ENCODE measurements around the gene KCND3. TPM values are rescaled to one million over a fixed set of nuclear protein-coding genes. Genes with fewer than 3 reads are reported as not detected.

Gene KCND3
- total RNA-seq, 1 donor from 2014 or later: under 0.01 TPM

- H3K4me3 ChIP-seq (ENCODE audit: low read depth, low read length): no peak overlapping the region
- no peak for TF ChIP-seq CTCF (IDR thresholded peaks at IDR 0.05; ENCODE audit: insufficient read depth, low read length, poor library complexity, severe bottlenecking)
Observed at GRCh38 chr1:112007169-112007568, 17.7 kb upstream of the KCND3 start.

GRCh38 chr1:112006416-112007025, 17.1 kb upstream of the KCND3 start:
- no peak for DNase-seq (ENCODE audit: low read depth)
- Histone ChIP-seq H3K36me3 (ENCODE audit: control insufficient read depth, insufficient read depth, low read length) (no peaks in the 10 kb centered on the region), H3K4me3 (ENCODE audit: low read depth, low read length) (no peak overlapping the region), H3K27me3 (ENCODE audit: control insufficient read depth, insufficient read depth, low read length) (no peaks in the 10 kb centered on the region)
- no peak for TF ChIP-seq CTCF (IDR thresholded peaks at IDR 0.05; ENCODE audit: insufficient read depth, low read length, poor library complexity, severe bottlenecking)

More at GRCh38 chr1:112007169-112007568, 17.7 kb upstream of the KCND3 start:
- Histone ChIP-seq H3K36me3 (ENCODE audit: control insufficient read depth, insufficient read depth, low read length) (no peaks in the 10 kb centered on the region), H3K27me3 (ENCODE audit: control insufficient read depth, insufficient read depth, low read length) (no peaks in the 10 kb centered on the region)
- DNase-seq (ENCODE audit: low read depth): no peak

GRCh38 chr1:112004076-112004475, 14.6 kb upstream of the KCND3 start:
- H3K4me3 ChIP-seq (ENCODE audit: low read depth, low read length): no peak overlapping the region
- DNase-seq (ENCODE audit: low read depth): no peak
- no peaks in the 10 kb centered on the region for H3K27me3 ChIP-seq (ENCODE audit: control insufficient read depth, insufficient read depth, low read length)
- H3K36me3 ChIP-seq (ENCODE audit: control insufficient read depth, insufficient read depth, low read length): no peaks in the 10 kb centered on the region
- TF ChIP-seq CTCF (IDR thresholded peaks at IDR 0.05; ENCODE audit: insufficient read depth, low read length, poor library complexity, severe bottlenecking): no peak

GRCh38 chr1:112002514-112002913, 13.0 kb upstream of the KCND3 start:
- Histone ChIP-seq H3K27me3 (ENCODE audit: control insufficient read depth, insufficient read depth, low read length) (no peaks in the 10 kb centered on the region), H3K4me3 (ENCODE audit: low read depth, low read length) (no peak overlapping the region), H3K36me3 (ENCODE audit: control insufficient read depth, insufficient read depth, low read length) (no peaks in the 10 kb centered on the region)
- TF ChIP-seq CTCF (IDR thresholded peaks at IDR 0.05; ENCODE audit: insufficient read depth, low read length, poor library complexity, severe bottlenecking): no peak
- no peak for DNase-seq (ENCODE audit: low read depth)

GRCh38 chr1:112001436-112001835, 12.0 kb upstream of the KCND3 start:
- H3K36me3 ChIP-seq (ENCODE audit: control insufficient read depth, insufficient read depth, low read length): no peaks in the 10 kb centered on the region
- no peaks in the 10 kb centered on the region for H3K27me3 ChIP-seq (ENCODE audit: control insufficient read depth, insufficient read depth, low read length)
- TF ChIP-seq CTCF (IDR thresholded peaks at IDR 0.05; ENCODE audit: insufficient read depth, low read length, poor library complexity, severe bottlenecking): no peak
- no peak for DNase-seq (ENCODE audit: low read depth)
- no peak overlapping the region for H3K4me3 ChIP-seq (ENCODE audit: low read depth, low read length)

GRCh38 chr1:112000048-112000447, 10.6 kb upstream of the KCND3 start:
- no peaks in the 10 kb centered on the region for H3K36me3 ChIP-seq (ENCODE audit: control insufficient read depth, insufficient read depth, low read length)
- H3K4me3 ChIP-seq (ENCODE audit: low read depth, low read length): no peak overlapping the region
- no peak for TF ChIP-seq CTCF (IDR thresholded peaks at IDR 0.05; ENCODE audit: insufficient read depth, low read length, poor library complexity, severe bottlenecking)
- no peak for DNase-seq (ENCODE audit: low read depth)
- H3K27me3 ChIP-seq (ENCODE audit: control insufficient read depth, insufficient read depth, low read length): no peaks in the 10 kb centered on the region

Measured in kidney epithelial cell (primary cell).